ENCODE measurements around the gene MYO7A. TPM values are rescaled to one million over a fixed set of nuclear protein-coding genes. Genes with fewer than 3 reads are reported as not detected.

The MYO7A gene
- total and polyA plus RNA-seq, 2 of the 8 experiments (the other 6 are each of a cell fraction or from before 2014, with no cell fraction given), result 1.5 to 1.9 TPM

DNA sequence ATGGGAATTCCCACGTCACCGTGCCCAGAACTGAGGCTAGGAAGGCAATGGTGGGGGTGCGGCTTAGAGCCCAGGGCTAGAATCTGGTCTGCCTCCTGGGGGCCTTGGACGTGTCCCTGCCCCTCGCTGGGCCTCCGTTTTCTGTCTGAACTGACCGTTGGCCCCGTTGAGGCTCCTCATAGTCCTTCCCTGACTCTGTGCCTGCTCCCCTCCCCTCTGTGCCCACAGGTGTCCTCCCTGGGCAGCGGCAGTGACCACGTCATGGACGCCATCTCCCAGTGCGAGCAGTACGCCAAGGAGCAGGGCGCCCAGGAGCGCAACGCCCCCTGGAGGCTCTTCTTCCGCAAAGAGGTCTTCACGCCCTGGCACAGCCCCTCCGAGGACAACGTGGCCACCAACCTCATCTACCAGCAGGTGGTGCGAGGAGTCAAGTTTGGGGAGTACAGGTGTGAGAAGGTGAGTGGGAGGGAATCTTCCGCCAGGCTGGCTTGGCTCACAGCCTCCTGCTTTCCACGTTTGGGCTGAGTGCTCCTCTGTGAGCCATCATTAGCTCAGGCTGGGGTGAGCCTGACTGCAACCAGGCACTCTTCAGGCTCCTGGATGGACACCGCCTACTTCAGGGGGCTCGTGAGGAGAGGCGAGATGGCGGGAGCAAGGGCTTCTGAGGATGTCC, 63.9 kb downstream of the MYO7A start (continued):
- TF ChIP-seq SIN3A (conservative IDR thresholded peaks at IDR 0.05 in 1 of 2, IDR thresholded peaks at IDR 0.05 in 1 of 2; ENCODE audit: low read depth in 1 of 2, low read length in 2 of 2) (peak in 1 of 2 experiments; percentile 48; a peak in 1 of 4 replicates), SP4 (IDR thresholded peaks at IDR 0.05; ENCODE audit: low read length) (no peak), POLR2AphosphoS5 (IDR thresholded peaks at IDR 0.05; ENCODE audit: low read depth, low read length) (peak; percentile 27; the same call in 1 of the 2 replicates), GABPA (IDR thresholded peaks at IDR 0.05; ENCODE audit: borderline replicate concordance, insufficient read depth, low read length) (peak; percentile 31; the same call in 1 of the 2 replicates), RAD21 (IDR thresholded peaks at IDR 0.05 in 1 of 2, conservative IDR thresholded peaks at IDR 0.05 in 1 of 2; ENCODE audit: low read depth in 2 of 2, low read length in 2 of 2) (peak; percentile 92 to 97), PHF8 (conservative IDR thresholded peaks at IDR 0.05; ENCODE audit: low read depth, low read length) (no peak), SP2 (IDR thresholded peaks at IDR 0.05; ENCODE audit: low read length) (no peak), BACH1 (IDR thresholded peaks at IDR 0.05; ENCODE audit: low read length) (no peak), POLR2A (IDR thresholded peaks at IDR 0.05; ENCODE audit: control extremely low read depth in 1 of 2, low read depth in 2 of 2, low read length in 2 of 2) (no peak), YY1 (IDR thresholded peaks at IDR 0.05; ENCODE audit: low read depth, low read length) (peak; percentile 87), JUND (IDR thresholded peaks at IDR 0.05; ENCODE audit: low read length) (0 out of 2 replicates have a peak, but pooled peaks have one; percentile 58), NRF1 (IDR thresholded peaks at IDR 0.05; ENCODE audit: low read depth, low read length) (no peak), KDM4A (IDR thresholded peaks at IDR 0.05; ENCODE audit: low read depth, low read length, severe bottlenecking) (peak; percentile 47)
- TF ChIP-seq, protein P1, sequence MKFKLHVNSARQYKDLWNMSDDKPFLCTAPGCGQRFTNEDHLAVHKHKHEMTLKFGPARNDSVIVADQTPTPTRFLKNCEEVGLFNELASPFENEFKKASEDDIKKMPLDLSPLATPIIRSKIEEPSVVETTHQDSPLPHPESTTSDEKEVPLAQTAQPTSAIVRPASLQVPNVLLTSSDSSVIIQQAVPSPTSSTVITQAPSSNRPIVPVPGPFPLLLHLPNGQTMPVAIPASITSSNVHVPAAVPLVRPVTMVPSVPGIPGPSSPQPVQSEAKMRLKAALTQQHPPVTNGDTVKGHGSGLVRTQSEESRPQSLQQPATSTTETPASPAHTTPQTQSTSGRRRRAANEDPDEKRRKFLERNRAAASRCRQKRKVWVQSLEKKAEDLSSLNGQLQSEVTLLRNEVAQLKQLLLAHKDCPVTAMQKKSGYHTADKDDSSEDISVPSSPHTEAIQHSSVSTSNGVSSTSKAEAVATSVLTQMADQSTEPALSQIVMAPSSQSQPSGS (IDR thresholded peaks at IDR 0.05; ENCODE audit: low read length), result 0 out of 2 replicates have a peak, but pooled peaks have one; percentile 50
